ENCODE measurements around the gene MAGI2.

DNA sequence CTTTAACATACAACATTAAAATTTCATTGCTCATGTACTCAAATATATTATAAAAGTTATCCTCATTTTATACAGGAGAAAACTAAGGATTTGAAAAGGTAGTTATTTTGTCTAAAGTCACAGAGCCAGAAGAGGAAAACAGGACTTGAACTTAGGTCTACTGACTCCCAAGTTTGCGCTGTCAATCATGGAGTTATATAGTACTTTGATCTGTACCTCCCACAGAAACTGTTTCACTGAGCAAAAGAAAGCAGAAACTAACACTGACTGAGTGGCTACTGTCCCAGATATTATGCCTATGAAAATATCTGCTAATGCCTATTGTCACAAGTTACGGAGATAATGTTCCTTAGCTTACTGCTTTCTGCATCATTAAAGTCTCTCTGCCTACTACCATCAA lies 329.1 kb downstream of the MAGI2 start:
- TF ChIP-seq, protein P1, sequence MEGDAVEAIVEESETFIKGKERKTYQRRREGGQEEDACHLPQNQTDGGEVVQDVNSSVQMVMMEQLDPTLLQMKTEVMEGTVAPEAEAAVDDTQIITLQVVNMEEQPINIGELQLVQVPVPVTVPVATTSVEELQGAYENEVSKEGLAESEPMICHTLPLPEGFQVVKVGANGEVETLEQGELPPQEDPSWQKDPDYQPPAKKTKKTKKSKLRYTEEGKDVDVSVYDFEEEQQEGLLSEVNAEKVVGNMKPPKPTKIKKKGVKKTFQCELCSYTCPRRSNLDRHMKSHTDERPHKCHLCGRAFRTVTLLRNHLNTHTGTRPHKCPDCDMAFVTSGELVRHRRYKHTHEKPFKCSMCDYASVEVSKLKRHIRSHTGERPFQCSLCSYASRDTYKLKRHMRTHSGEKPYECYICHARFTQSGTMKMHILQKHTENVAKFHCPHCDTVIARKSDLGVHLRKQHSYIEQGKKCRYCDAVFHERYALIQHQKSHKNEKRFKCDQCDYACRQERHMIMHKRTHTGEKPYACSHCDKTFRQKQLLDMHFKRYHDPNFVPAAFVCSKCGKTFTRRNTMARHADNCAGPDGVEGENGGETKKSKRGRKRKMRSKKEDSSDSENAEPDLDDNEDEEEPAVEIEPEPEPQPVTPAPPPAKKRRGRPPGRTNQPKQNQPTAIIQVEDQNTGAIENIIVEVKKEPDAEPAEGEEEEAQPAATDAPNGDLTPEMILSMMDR (conservative IDR thresholded peaks at IDR 0.05; ENCODE audit: low read length) = no peak
- TF ChIP-seq EZH2phosphoT487 (IDR thresholded peaks at IDR 0.05; ENCODE audit: borderline replicate concordance) = no peak

Data from Loucy (cell line).